Urinary bladder (tissue), 4 donors: ENCODE data around the gene RPTOR. TPM values are rescaled to one million over a fixed set of nuclear protein-coding genes. Genes with fewer than 3 reads are reported as not detected.
A peak's percentile ranks its signal among the peaks of the same experiment; 100 is the strongest.

Experiments
- DNase-seq: peaks from one replicate; pipeline ENCODE4 v3.0.0-alpha.2; 2015; ENCODE audit errors: extremely low spot score
- H3K27ac ChIP-seq: one replicate; pipeline ENCODE4 v1.5.1; 2013; ENCODE audit warnings: low read depth, mild to moderate bottlenecking, moderate library complexity
- H3K36me3 ChIP-seq: one replicate; pipeline ENCODE4 v1.6.1; 2013; ENCODE audit warnings: mild to moderate bottlenecking, moderate library complexity; ENCODE audit not compliant: insufficient read depth
- H3K4me1 ChIP-seq: one replicate; pipeline ENCODE4 v1.6.1; 2013; ENCODE audit warnings: mild to moderate bottlenecking, moderate library complexity; ENCODE audit not compliant: insufficient read depth
- H3K4me3 ChIP-seq: one replicate; pipeline ENCODE4 v1.5.1; 2013; ENCODE audit warnings: low read depth, low read length
- WGBS: extraction: QIAGEN DNeasy Blood & Tissue Kit; methylation state at CpG from one replicate; pipeline ENCODE4 v1.1.7; 2013; 5-methylcytosine and 5-hydroxymethylcytosine counted together
- polyA plus RNA-seq: library from polyadenylated mRNA; stranded (reverse); fragments of 200-250 nt; gene quantifications from one replicate; pipeline ENCODE4 v1.2.3, GENCODE V29; 2013
- total RNA-seq: library from RNA; depleted of rRNA; stranded (reverse); fragments of >200 nt; gene quantifications from one replicate; pipeline ENCODE4 v1.2.3, GENCODE V29; 2014
- donor health status: healthy with polysubstance abuse.
- donor health status: healthy.

The RPTOR gene
- total and polyA plus RNA-seq, 2 donors = 23.5 to 54.1 TPM

- peaks cover 2% of the 10 kb centered on the region for H3K4me1 ChIP-seq
- DNase-seq = no peak
- WGBS = 54% methylated on average over 16 of the region's 16 CpGs
- H3K27ac ChIP-seq = peak overlapping the region; percentile 11
- H3K36me3 ChIP-seq = no peaks in the 10 kb centered on the region
- no peak overlapping the region for H3K4me3 ChIP-seq
Measured at GRCh38 chr17:80782536-80783427, 238.1 kb downstream of the RPTOR start.

- 74% methylated on average over 8 of the region's 8 CpGs for WGBS
- no peak for DNase-seq
- Histone ChIP-seq H3K36me3 (no peaks in the 10 kb centered on the region), H3K27ac (no peak overlapping the region), H3K4me3 (no peak overlapping the region), H3K4me1 (peaks cover 2% of the 10 kb centered on the region)
Measured at GRCh38 chr17:80783486-80783885, 238.8 kb downstream of the RPTOR start.

GRCh38 chr17:80783971-80784370 is 239.3 kb downstream of the RPTOR start:
- no peak for DNase-seq
- Histone ChIP-seq H3K27ac (no peak overlapping the region), H3K36me3 (no peaks in the 10 kb centered on the region), H3K4me1 (peaks cover 2% of the 10 kb centered on the region), H3K4me3 (no peak overlapping the region)
- WGBS = 70% methylated on average over 6 of the region's 6 CpGs

DNA sequence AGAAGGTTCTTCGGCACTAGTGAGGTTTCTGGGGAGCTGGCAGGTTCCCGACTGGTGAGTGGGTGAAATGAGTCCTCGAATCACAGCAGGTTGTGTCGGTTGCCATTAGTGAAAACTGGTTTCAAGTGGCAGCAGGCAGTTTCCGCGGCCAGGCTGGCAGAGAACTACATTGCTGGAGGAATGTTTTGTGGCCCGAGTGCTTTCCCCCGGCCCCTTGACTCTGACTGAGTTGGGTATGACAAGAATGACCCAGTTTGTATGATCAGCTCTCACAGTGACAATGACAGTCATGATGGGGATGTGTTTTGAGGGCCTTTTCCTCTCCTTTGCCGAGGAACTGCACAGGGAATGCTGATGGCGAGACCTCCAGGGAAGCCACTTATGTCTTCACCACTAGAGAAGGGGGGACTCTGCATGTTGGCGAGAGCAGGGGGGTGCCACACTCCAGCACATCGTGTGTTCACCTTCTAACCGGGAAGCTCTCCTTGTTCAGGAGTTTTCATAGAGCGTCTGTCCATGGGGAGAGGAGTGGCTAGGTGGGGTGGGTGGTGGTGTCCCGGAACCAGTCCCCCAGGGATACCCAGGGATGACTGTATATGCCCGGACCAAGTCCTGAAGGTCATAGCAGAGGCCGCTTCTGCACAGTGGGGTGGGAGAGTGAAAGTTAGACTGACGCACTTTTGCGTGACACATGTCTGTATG is 241.0 kb downstream of the RPTOR start:
- no peak overlapping the region for H3K27ac ChIP-seq

GRCh38 chr17:80786470-80786869 is 241.8 kb downstream of the RPTOR start:
- Histone ChIP-seq H3K36me3 (no peaks in the 10 kb centered on the region), H3K4me3 (no peak overlapping the region), H3K27ac (no peak overlapping the region), H3K4me1 (peaks cover 2% of the 10 kb centered on the region)
- 95% methylated on average over 9 of the region's 9 CpGs for WGBS
- DNase-seq = no peak

More for the DNA sequence above, 241.0 kb downstream of the RPTOR start:
- Histone ChIP-seq H3K36me3 (no peaks in the 10 kb centered on the region), H3K4me1 (peaks cover 2% of the 10 kb centered on the region), H3K4me3 (no peak overlapping the region)
- DNase-seq = no peak
- WGBS = 93% methylated on average over 19 of the region's 19 CpGs

DNA sequence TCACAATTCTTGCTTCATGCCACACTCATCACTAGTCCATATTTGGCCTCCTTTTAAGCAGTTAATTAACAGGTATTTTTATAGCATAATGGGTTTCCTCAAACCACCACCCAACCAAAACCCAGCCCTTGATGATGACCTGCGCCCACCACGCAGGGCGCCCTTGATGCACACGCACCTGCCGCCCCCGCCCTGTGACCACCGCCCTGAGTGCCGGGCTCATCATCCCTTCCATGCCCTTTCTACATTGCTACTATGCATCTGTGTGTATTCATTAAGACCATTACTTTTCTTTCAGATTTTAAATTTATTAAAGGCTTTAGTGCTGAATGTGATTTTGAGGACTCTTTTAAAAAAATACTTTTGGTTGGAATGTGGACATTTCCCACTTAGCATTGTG is 242.2 kb downstream of the RPTOR start:
- WGBS = 92% methylated on average over 8 of the region's 8 CpGs
- H3K36me3 ChIP-seq = no peaks in the 10 kb centered on the region
- H3K4me1 ChIP-seq = peaks cover 2% of the 10 kb centered on the region
- H3K4me3 ChIP-seq = no peak overlapping the region
- DNase-seq = no peak
- H3K27ac ChIP-seq = no peak overlapping the region

- Histone ChIP-seq H3K27ac (no peak overlapping the region), H3K4me3 (no peak overlapping the region), H3K4me1 (peaks cover 2% of the 10 kb centered on the region), H3K36me3 (no peaks in the 10 kb centered on the region)
- DNase-seq = no peak
- WGBS = 96% methylated on average over 3 of the region's 3 CpGs
Measured at GRCh38 chr17:80787881-80788280, 243.2 kb downstream of the RPTOR start.

DNA sequence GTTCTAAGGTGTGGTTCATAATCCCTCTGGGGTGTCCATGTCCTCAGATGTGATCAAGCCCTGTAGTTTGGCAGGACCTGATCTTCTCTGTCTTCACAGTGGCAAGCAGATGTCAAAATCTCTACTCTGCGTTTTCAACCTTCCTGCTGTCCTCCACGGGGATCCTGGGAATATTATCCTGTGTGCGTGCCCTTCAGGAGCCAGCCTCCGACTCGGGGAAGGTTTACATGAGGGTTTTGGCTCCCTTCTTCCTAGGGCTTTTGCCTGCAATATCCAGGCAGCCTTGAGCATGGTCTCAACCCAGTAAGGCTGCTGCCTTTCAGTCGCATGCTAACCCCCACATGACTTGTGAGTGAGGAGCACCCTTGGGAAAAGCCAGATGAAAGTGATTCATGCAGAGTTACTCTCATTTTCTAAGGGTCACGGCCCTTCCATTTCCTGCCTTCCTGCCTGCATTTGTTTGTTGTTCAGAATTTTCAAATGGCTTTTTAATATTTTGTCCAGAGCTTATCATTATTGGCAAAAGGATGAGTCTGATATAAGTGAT is 244.8 kb downstream of the RPTOR start:
- WGBS = 49% methylated on average over 7 of the region's 7 CpGs
- Histone ChIP-seq H3K4me1 (peaks cover 2% of the 10 kb centered on the region), H3K36me3 (no peaks in the 10 kb centered on the region), H3K27ac (peak overlapping the region; percentile 62), H3K4me3 (no peak overlapping the region)
- DNase-seq = no peak

DNA sequence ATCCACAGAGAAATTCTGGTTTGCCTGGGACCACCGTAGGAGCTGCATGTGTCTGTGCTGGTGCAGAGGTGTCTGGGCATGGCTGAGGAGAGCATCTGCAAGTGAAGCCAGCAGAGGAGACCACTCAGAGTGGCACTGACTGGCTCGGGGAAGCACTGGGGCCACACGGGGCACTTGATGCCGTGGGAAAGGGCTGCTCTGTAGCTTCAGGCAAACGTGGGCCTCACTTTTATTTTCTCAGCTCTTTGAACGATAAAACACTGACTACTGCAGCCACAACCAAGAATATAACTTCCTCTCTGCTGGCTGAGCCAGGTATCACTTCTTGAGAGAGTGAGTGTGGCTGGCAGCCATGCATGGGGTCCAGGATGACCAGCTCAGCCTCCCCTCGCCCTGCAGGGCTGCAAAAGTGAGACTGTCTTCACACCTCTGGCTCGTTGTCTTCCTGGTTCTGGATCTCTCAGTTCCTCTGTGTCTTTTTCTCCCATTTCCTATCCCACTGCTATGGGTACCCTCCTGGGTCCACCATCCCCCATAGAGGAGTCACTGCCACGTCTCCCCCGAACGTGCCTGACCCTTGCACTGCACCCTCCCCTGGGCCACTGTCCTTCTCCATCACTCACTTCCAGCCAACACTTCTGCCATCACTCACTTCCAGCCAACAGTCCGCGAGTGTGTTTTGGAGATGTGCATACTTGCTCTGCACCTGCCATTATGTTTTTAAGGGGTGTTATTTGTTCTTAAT is 245.6 kb downstream of the RPTOR start:
- H3K27ac ChIP-seq = no peak overlapping the region
- WGBS = 71% methylated on average over 13 of the region's 13 CpGs

DNA sequence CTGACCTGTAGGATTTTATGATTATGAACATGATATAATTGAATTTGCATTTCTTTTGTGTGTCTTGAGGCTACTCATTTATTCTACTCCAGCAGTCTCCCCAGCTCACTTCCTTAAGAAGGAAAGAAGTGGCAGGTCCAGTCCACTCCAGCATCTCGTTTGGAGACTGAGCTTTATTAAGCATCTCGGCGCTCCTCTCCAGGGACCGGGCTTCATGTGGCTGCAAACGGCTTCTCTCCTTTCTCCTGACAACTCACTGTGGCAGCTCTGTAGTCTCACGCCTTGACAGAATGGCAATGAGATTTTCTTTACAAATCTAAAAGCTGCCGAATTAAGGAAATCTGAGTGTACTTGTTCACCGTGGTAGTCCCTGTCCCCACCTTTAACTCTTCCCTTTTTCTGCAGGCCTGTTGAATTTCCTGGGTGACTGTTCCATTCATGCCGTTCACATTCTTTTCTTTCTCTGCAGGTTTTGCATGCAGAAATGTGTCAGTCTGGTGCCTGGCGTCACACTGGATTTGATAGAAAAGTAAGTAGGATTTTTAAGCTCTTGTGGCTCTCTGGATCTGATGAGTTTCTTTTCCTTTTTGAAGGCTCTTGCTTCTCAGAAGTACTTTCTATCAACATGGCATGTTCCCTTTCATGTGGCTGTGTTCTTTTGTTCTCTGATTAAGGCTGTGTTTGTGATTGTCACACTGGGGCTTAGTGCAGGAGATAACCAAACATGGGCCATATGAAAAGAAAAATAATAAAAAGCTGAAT is 246.5 kb downstream of the RPTOR start:
- Histone ChIP-seq H3K4me3 (no peak overlapping the region), H3K27ac (peak overlapping the region; percentile 73), H3K36me3 (no peaks in the 10 kb centered on the region), H3K4me1 (peaks cover 3% of the 10 kb centered on the region)
- no peak for DNase-seq
- 71% methylated on average over 10 of the region's 10 CpGs for WGBS

More for the DNA sequence above, 245.6 kb downstream of the RPTOR start:
- Histone ChIP-seq H3K4me1 (peaks cover 3% of the 10 kb centered on the region), H3K4me3 (no peak overlapping the region), H3K36me3 (no peaks in the 10 kb centered on the region)
- no peak for DNase-seq

DNA sequence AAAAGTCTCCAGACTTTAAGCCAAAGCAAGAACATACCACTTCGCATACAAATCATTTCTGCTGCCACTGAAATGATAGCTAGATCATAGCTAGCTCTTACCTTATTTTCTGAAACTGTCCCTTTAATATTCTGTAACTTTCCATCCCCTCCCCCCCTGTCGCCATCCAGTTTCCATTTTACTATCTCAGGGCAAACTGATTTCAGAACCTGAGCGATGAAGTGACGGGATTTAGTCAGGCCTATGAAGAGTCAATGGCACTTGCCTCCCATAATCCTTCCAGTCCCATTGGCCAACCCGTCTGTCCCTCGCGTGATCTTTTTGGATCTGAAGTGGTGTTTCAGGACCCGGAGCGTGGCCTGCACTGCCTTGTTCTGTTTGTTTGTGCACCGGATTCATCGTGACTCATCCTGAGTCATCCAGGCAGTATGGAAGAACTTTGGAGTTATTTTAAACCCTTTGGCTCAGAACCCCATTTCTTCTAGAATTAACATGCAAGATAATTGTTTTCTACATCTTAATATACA is 247.2 kb downstream of the RPTOR start:
- H3K4me1 ChIP-seq = peaks cover 1% of the 10 kb centered on the region
- DNase-seq = no peak
- H3K27ac ChIP-seq = no peak overlapping the region
- H3K4me3 ChIP-seq = no peak overlapping the region
- no peaks in the 10 kb centered on the region for H3K36me3 ChIP-seq
- WGBS = 29% methylated on average over 11 of the region's 11 CpGs

- Histone ChIP-seq H3K36me3 (no peaks in the 10 kb centered on the region), H3K27ac (peak overlapping the region; percentile 83), H3K4me3 (no peak overlapping the region), H3K4me1 (peaks cover 1% of the 10 kb centered on the region)
- no peak for DNase-seq
- 42% methylated on average over 10 of the region's 10 CpGs for WGBS
Measured at GRCh38 chr17:80792373-80792781, 247.7 kb downstream of the RPTOR start.
